Spleen (tissue), 7 donors: ENCODE data around the gene LPIN3.

Experiments
- CTCF ChIP-seq, 11 experiments: fragments of 200-600 bp in 7 of 11; fragments of 450-650 bp in 4 of 11; sonication (generic) in 4 of 11; IDR thresholded peaks in 8 of 11; conservative IDR thresholded peaks in 3 of 11; 1 replicate in 7 of 11; 2 replicates in 4 of 11; pipeline versions ENCODE4 v1.4.0 to v1.8.0; 2016 to 2021; ENCODE audit warnings: antibody characterized with exemption in 11 of 11, inconsistent platforms in 4 of 11, mild to moderate bottlenecking in 1 of 11
- POLR2A ChIP-seq, 3 donors: fragments of 450-650 bp; IDR thresholded peaks; one replicate each; pipeline ENCODE4 v1.5.1; 2017; ENCODE audit warnings: antibody characterized with exemption in 3 of 3, mild to moderate bottlenecking in 1 of 3
- POLR2AphosphoS5 ChIP-seq, 3 donors: sonication (generic); formaldehyde crosslinking; IDR thresholded peaks; one replicate each; pipeline ENCODE4 v1.5.1; 2017; ENCODE audit warnings: antibody characterized with exemption in 3 of 3
- donor health status: DM: no; HTN: no; CAD: no; lungs with moderate emphysema.
- donor health status: DM: no; HTN: no; CAD: no.
- donor health status: DM: no; HTN: no; CAD: no.

GRCh38 chr20:41392871-41393704, 52.5 kb downstream of the LPIN3 start:
- no peak for TF ChIP-seq CTCF (IDR thresholded peaks at IDR 0.05 in 8 of 11, conservative IDR thresholded peaks at IDR 0.05 in 3 of 11)
- no peak for TF ChIP-seq POLR2A (IDR thresholded peaks at IDR 0.05)
- peak in 2 of 3 donors; percentile 34 to 70 for TF ChIP-seq POLR2AphosphoS5 (IDR thresholded peaks at IDR 0.05)
